ENCODE results near the gene NPAS3.

Gene NPAS3

GRCh38 chr14:33802737-33803136 lies 864.1 kb downstream of the NPAS3 start:
- Histone ChIP-seq H3K4me3 (ENCODE audit: low read depth, low read length) (no peak overlapping the region), H3K36me3 (replicated peaks) (no peaks in the 10 kb centered on the region), H3K27ac (no peak overlapping the region), H3K27me3 (replicated peaks) (peaks cover 9% of the 10 kb centered on the region)
- in situ Hi-C loops (cut with HindIII; ENCODE audit: low pct_ligation_motif_present, low sequenced_read_pairs), result no loop called here
- DNase-seq, result no peak
- TF ChIP-seq, protein P1, sequence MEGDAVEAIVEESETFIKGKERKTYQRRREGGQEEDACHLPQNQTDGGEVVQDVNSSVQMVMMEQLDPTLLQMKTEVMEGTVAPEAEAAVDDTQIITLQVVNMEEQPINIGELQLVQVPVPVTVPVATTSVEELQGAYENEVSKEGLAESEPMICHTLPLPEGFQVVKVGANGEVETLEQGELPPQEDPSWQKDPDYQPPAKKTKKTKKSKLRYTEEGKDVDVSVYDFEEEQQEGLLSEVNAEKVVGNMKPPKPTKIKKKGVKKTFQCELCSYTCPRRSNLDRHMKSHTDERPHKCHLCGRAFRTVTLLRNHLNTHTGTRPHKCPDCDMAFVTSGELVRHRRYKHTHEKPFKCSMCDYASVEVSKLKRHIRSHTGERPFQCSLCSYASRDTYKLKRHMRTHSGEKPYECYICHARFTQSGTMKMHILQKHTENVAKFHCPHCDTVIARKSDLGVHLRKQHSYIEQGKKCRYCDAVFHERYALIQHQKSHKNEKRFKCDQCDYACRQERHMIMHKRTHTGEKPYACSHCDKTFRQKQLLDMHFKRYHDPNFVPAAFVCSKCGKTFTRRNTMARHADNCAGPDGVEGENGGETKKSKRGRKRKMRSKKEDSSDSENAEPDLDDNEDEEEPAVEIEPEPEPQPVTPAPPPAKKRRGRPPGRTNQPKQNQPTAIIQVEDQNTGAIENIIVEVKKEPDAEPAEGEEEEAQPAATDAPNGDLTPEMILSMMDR (IDR thresholded peaks at IDR 0.05; ENCODE audit: low read depth, low read length, missing control alignments), result no peak

DNA sequence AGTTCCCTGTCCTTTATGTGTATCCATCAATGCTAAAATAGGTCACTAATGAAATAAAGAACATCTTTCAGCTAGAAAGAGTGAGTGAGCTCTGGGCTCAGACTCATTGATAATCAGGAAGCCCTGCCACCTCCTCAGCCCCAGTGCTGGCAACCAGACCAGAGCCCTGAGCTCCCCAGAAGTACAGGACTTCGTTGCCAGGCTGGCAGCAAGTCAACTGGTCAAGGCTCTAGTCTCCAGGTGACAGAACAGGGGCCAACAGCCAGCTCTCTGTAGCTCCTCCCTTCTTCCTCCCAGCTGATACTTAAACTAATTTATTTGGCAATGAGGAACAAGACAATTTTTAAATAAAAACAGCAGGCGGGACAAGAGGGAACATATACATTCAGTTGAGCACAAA lies 866.9 kb downstream of the NPAS3 start:
- Histone ChIP-seq H3K36me3 (replicated peaks) (no peaks in the 10 kb centered on the region), H3K4me3 (ENCODE audit: low read depth, low read length) (no peak overlapping the region), H3K27ac (no peak overlapping the region), H3K27me3 (replicated peaks) (peaks cover 4% of the 10 kb centered on the region)
- in situ Hi-C loops (cut with HindIII; ENCODE audit: low pct_ligation_motif_present, low sequenced_read_pairs), result no loop called here
- DNase-seq, result no peak
- TF ChIP-seq, protein P1 (IDR thresholded peaks at IDR 0.05; ENCODE audit: low read depth, low read length, missing control alignments), result no peak

DNA sequence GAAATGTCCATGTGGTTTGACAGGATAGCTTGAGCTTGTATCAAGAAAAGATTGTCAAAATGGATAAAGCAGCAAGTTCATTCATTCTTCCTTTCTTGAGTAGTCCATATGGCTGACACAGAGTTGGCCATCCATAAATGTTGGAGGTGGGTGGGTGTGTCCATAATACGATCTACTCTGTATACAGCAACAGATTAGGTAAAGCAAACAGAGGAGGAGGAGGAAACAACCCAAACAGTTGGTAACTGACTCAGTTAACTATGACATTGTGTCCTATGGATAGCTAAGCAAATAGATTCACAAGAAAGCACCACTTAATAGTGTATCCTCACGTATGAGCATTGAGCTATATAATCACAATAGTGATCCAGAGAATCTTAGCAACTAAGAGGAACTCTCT lies 868.2 kb downstream of the NPAS3 start:
- no peaks in the 10 kb centered on the region for H3K36me3 ChIP-seq (replicated peaks)
- TF ChIP-seq, protein P1 (IDR thresholded peaks at IDR 0.05; ENCODE audit: low read depth, low read length, missing control alignments), result no peak
- in situ Hi-C loops (cut with HindIII; ENCODE audit: low pct_ligation_motif_present, low sequenced_read_pairs), result no loop called here
- no peak for DNase-seq
- H3K27me3 ChIP-seq (replicated peaks), result no peaks in the 10 kb centered on the region
- H3K27ac ChIP-seq, result no peak overlapping the region
- H3K4me3 ChIP-seq (ENCODE audit: low read depth, low read length), result no peak overlapping the region

DNA sequence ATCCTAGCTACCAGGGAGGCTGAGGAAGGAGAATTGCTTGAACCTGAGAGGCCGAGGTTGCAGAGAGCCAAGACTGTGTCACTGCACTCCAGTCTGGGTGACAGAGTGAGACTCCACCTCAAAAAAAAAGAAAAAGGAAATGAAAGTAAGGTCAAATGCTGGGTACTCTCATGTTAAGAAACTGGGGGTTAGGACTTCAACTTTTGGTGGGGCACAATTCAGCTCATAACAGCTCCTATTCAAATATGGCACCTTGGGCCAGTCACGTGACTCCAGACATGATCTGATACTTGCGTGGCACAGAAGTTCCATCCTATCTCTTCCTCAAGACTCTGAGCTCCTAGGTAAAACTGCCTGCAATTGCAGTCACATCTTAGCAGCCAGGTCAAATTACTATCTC lies 869.5 kb downstream of the NPAS3 start:
- Histone ChIP-seq H3K27me3 (replicated peaks) (no peaks in the 10 kb centered on the region), H3K4me3 (ENCODE audit: low read depth, low read length) (no peak overlapping the region), H3K27ac (no peak overlapping the region), H3K36me3 (replicated peaks) (no peaks in the 10 kb centered on the region)
- in situ Hi-C loops (cut with HindIII; ENCODE audit: low pct_ligation_motif_present, low sequenced_read_pairs), result no loop called here
- TF ChIP-seq, protein P1 (IDR thresholded peaks at IDR 0.05; ENCODE audit: low read depth, low read length, missing control alignments), result no peak
- DNase-seq, result no peak

DNA sequence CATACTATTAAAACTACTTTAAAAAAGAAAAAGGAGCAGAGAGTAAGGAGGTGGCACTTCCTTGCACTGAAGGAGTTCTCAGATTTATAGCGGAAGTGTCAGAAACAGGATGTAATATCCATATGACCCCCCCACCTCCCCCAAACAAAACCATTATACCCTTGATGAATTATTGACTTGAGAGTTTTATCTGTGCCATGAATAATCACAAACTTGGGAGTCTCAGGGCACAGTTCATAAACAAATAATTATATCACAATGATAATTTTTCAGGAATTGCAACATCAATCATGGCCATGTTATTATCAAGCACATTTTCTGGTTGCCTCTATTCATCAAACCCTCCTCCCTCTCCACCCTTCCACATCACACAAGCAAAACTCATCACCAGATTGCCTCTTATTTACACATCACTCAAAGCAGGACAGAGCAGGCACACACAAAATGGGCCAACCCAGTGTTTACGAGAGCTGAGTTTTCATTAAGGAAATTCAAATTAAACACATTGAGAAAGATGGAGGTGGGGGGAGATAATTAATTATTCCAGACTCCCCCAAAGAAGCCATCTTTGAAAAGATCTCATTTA lies 870.8 kb downstream of the NPAS3 start:
- TF ChIP-seq, protein P1 (IDR thresholded peaks at IDR 0.05; ENCODE audit: low read depth, low read length, missing control alignments), result no peak

GRCh38 chr14:33810308-33810707 lies 871.6 kb downstream of the NPAS3 start:
- TF ChIP-seq, protein P1 (IDR thresholded peaks at IDR 0.05; ENCODE audit: low read depth, low read length, missing control alignments), result no peak
- DNase-seq, result no peak
- Histone ChIP-seq H3K4me3 (ENCODE audit: low read depth, low read length) (no peak overlapping the region), H3K27me3 (replicated peaks) (no peaks in the 10 kb centered on the region), H3K36me3 (replicated peaks) (no peaks in the 10 kb centered on the region), H3K27ac (no peak overlapping the region)
- in situ Hi-C loops (cut with HindIII; ENCODE audit: low pct_ligation_motif_present, low sequenced_read_pairs), result no loop called here

More for the DNA sequence above, 870.8 kb downstream of the NPAS3 start:
- Histone ChIP-seq H3K27ac (no peak overlapping the region), H3K36me3 (replicated peaks) (no peaks in the 10 kb centered on the region), H3K4me3 (ENCODE audit: low read depth, low read length) (no peak overlapping the region), H3K27me3 (replicated peaks) (no peaks in the 10 kb centered on the region)
- no peak for DNase-seq
- in situ Hi-C loops (cut with HindIII; ENCODE audit: low pct_ligation_motif_present, low sequenced_read_pairs), result no loop called here
